ENCODE results near the gene PDE4B.

DNA sequence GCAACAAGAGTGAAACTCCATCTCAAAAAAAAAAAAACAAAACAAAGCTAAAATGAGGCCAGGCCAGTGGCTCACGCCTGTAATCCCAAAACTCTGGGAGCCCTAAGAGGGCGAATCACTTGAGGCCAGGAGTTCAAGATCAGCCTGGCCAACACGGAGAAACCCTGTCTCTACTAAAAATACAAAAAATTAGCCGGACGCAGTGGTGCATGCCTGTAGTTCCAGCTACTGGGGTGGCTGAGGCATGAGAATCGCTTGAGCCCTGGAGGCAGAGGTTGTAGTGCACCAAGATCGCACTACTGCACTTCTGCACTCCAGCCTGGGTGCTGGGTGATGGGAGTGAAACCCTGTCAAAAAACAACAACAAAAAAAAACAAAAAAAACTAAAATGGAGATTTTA, 550.0 kb downstream of the PDE4B start:
- TF ChIP-seq, protein P1, sequence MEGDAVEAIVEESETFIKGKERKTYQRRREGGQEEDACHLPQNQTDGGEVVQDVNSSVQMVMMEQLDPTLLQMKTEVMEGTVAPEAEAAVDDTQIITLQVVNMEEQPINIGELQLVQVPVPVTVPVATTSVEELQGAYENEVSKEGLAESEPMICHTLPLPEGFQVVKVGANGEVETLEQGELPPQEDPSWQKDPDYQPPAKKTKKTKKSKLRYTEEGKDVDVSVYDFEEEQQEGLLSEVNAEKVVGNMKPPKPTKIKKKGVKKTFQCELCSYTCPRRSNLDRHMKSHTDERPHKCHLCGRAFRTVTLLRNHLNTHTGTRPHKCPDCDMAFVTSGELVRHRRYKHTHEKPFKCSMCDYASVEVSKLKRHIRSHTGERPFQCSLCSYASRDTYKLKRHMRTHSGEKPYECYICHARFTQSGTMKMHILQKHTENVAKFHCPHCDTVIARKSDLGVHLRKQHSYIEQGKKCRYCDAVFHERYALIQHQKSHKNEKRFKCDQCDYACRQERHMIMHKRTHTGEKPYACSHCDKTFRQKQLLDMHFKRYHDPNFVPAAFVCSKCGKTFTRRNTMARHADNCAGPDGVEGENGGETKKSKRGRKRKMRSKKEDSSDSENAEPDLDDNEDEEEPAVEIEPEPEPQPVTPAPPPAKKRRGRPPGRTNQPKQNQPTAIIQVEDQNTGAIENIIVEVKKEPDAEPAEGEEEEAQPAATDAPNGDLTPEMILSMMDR (IDR thresholded peaks at IDR 0.05) = no peak
- TF ChIP-seq POLR2A (IDR thresholded peaks at IDR 0.05) = no peak
